CD4-positive, alpha-beta T cell (primary cell): ENCODE results near the gene NAB2. TPM values are rescaled to one million over a fixed set of nuclear protein-coding genes. Genes with fewer than 3 reads are reported as not detected.

Experiments
- ATAC-seq: fragments of 200-7000 bp; cut with Tn5 transposase; one replicate; pipeline ENCODE4 v1.10.0; 2022; ENCODE audit warnings: mild to moderate bottlenecking; ENCODE audit not compliant: poor library complexity
- CTCF ChIA-PET: fragments of 350-600 bp; sonication (Branson Sonifier 250); formaldehyde crosslinking; loops from one replicate; lab custom pipeline; 2021; ENCODE audit warnings: antibody characterized with exemption, inconsistent platforms; lab: Charles Lee
- POLR2A ChIA-PET: fragments of 350-600 bp; sonication (Branson Sonifier 250); formaldehyde crosslinking; loops from one replicate; lab custom pipeline; 2021; ENCODE audit warnings: antibody characterized with exemption, inconsistent platforms; lab: Charles Lee
- DNase-seq, 14 experiments: peaks; one replicate each; pipeline ENCODE4 v3.0.0-alpha.2; 2013 to 2020; ENCODE audit warnings: mixed read lengths in 2 of 14
- H3K27ac ChIP-seq, 2 donors: one replicate each; pipeline versions ENCODE4 v1.5.1 to v1.7.0; 2013; ENCODE audit warnings: low read length in 2 of 2, low read depth in 1 of 2, mild to moderate bottlenecking in 1 of 2
- H3K27me3 ChIP-seq, 2 experiments: 1 replicate in 1 of 2; 2 replicates in 1 of 2; pipeline versions ENCODE4 v1.6.1 to v1.7.0; 2013; ENCODE audit warnings: low read length in 2 of 2, control low read depth in 1 of 2, mild to moderate bottlenecking in 1 of 2, moderate library complexity in 1 of 2; ENCODE audit not compliant: insufficient read depth in 2 of 2, control insufficient read depth in 1 of 2
- H3K36me3 ChIP-seq: one replicate; pipeline ENCODE4 v1.6.1; 2013; ENCODE audit warnings: low read length, control low read depth; ENCODE audit not compliant: insufficient read depth
- H3K4me1 ChIP-seq: one replicate; pipeline ENCODE4 v1.6.1; 2013; ENCODE audit warnings: low read length, control low read depth; ENCODE audit not compliant: insufficient read depth
- H3K4me3 ChIP-seq: one replicate; pipeline ENCODE4 v1.5.1; 2013; ENCODE audit warnings: mild to moderate bottlenecking, low read length, moderate library complexity
- H3K9me3 ChIP-seq, 2 experiments: 1 replicate in 1 of 2; 2 replicates in 1 of 2; pipeline versions ENCODE4 v1.6.1 to v1.7.0; 2013; ENCODE audit warnings: low read length in 2 of 2, mild to moderate bottlenecking in 2 of 2, control low read depth in 1 of 2, moderate library complexity in 1 of 2; ENCODE audit not compliant: control insufficient read depth in 1 of 2, insufficient read depth in 1 of 2
- H3K27ac Mint-ChIP-seq: one replicate; pipeline ENCODE4 v1.8.0; 2020; ENCODE audit warnings: mixed read lengths
- H3K27me3 Mint-ChIP-seq: one replicate; pipeline ENCODE4 v1.8.0; 2021; ENCODE audit warnings: mixed read lengths
- H3K36me3 Mint-ChIP-seq: one replicate; pipeline ENCODE4 v1.8.0; 2021; ENCODE audit warnings: low read depth, mixed read lengths
- H3K4me1 Mint-ChIP-seq: one replicate; pipeline ENCODE4 v1.8.0; 2021; ENCODE audit warnings: low read depth, mixed read lengths
- H3K4me3 Mint-ChIP-seq: one replicate; pipeline ENCODE4 v1.8.0; 2020; ENCODE audit warnings: mild to moderate bottlenecking, mixed read lengths
- H3K9me3 Mint-ChIP-seq: one replicate; pipeline ENCODE4 v1.8.0; 2020; ENCODE audit warnings: mixed read lengths
- CTCF ChIP-seq: fragments of 200-600 bp; IDR thresholded peaks from one replicate; pipeline ENCODE4 v1.8.0; 2022; ENCODE audit warnings: antibody characterized with exemption, mild to moderate bottlenecking
- intact Hi-C, 2 experiments: fragments of 100-400 bp; cut with DNase I in 1 of 2; cut with micrococcal nuclease in 1 of 2; formaldehyde crosslinking; loops; one replicate each; pipeline versions ENCODE4 v1.15.1 to v1.9.0; 2023 to 2025; cut with DNase I, micrococcal nuclease
- total RNA-seq, 174 experiments: library from RNA in 2 of 174; stranded (reverse) in 2 of 174; gene quantifications; one replicate each; pipeline ENCODE4 v1.2.3 and lab custom pipeline; 2021 to 2026

The NAB2 gene
- total RNA-seq, 2 experiments from 2014 or later = 4.8 to 6.1 TPM

GRCh38 chr12:57138526-57139272 lies 49.8 kb downstream of the NAB2 start:
- no peak for TF ChIP-seq CTCF
- no peaks in the 10 kb centered on the region for H3K36me3 Mint-ChIP-seq
- Histone ChIP-seq H3K36me3 (peaks cover 2% of the 10 kb centered on the region), H3K4me1 (peaks cover 5% of the 10 kb centered on the region), H3K4me3 (no peak overlapping the region), H3K27ac (no peak overlapping the region), H3K9me3 (no peaks in the 10 kb centered on the region), H3K27me3 (no peaks in the 10 kb centered on the region)
- no peak overlapping the region for H3K27ac Mint-ChIP-seq
- CTCF ChIA-PET = no interaction called here
- ATAC-seq (no peak), DNase-seq (no peak)
- H3K4me3 Mint-ChIP-seq = no peak overlapping the region
- H3K9me3 Mint-ChIP-seq = no peaks in the 10 kb centered on the region
- H3K4me1 Mint-ChIP-seq = peaks cover 6% of the 10 kb centered on the region
- H3K27me3 Mint-ChIP-seq = no peaks in the 10 kb centered on the region
- intact Hi-C loops = no loop called here
- POLR2A ChIA-PET = no interaction called here

DNA sequence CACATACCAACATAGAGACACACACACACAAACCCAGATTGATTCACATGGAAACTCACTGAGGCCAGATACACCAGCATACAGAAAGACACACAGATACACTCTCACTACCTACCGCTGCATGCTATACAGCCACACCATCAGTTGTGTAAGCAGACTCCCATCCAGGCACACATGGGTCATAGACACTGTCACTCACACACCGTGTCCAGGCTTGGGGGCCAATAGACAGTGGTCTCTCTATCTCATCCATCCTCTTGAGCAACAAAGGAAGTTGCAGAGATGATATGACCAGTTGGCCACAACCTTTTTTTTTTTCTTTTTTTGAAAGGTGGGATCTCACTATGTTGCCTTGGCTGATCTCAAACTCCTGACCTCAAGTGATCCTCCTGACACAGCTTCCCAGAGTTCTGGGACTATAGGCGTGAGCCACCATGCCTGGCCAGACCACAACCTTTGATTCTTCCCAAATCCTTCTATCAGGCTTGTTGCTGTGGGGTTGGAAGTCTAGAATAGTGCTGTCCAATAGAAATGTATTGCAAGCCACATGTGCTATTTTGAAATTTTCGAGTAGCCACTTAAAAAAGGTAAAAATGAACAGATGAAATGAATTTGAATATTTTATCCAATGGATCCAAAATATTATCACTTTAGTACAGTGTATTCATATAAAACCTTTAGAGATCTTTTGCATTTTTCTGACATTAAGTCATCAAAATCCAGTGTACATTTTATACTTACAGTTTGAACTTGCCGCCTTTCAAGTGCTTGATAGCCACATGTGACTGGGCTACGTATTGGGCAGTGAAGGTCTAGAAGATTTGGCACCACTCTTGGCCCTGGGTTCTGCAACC lies 51.1 kb downstream of the NAB2 start:
- ChIA-PET POLR2A (no interaction called here), CTCF (no interaction called here)
- no peaks in the 10 kb centered on the region for H3K9me3 ChIP-seq
- H3K4me1 ChIP-seq = peaks cover 5% of the 10 kb centered on the region
- Mint-ChIP-seq H3K27ac (no peak overlapping the region), H3K4me1 (peaks cover 6% of the 10 kb centered on the region), H3K27me3 (no peaks in the 10 kb centered on the region), H3K9me3 (no peaks in the 10 kb centered on the region), H3K4me3 (no peak overlapping the region), H3K36me3 (no peaks in the 10 kb centered on the region)
- H3K27me3 ChIP-seq = no peaks in the 10 kb centered on the region
- intact Hi-C loops = no loop called here
- DNase-seq (no peak), ATAC-seq (no peak)
- no peak overlapping the region for H3K4me3 ChIP-seq
- H3K36me3 ChIP-seq = peaks cover 2% of the 10 kb centered on the region
- no peak overlapping the region for H3K27ac ChIP-seq
- no peak for TF ChIP-seq CTCF

DNA sequence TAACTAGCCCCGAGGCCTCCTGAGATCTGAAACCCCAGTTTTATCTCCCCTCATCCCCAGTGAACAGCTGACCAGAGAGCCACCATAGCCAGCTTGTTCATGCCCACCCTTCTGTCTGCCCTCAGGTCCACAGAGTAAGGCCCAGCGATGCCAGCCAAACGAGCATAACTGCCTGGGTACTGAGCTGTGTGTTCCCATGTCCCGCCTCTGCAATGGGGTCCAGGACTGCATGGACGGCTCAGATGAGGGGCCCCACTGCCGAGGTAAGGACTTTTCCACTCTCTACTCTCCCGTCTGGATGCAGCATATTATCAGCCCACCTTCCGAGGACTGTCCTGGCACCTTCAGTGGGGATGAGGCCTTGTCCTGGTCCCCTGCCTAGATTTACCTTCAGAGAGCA lies 52.3 kb downstream of the NAB2 start:
- intact Hi-C loops = no loop called here
- CTCF ChIA-PET = no interaction called here
- Mint-ChIP-seq H3K9me3 (no peaks in the 10 kb centered on the region), H3K27me3 (no peaks in the 10 kb centered on the region), H3K27ac (no peak overlapping the region), H3K4me1 (peaks cover 6% of the 10 kb centered on the region), H3K36me3 (no peaks in the 10 kb centered on the region), H3K4me3 (no peak overlapping the region)
- no peak for DNase-seq
- H3K36me3 ChIP-seq = peaks cover 2% of the 10 kb centered on the region
- H3K27me3 ChIP-seq = no peaks in the 10 kb centered on the region
- no peaks in the 10 kb centered on the region for H3K9me3 ChIP-seq
- no peak overlapping the region for H3K27ac ChIP-seq
- no peak overlapping the region for H3K4me3 ChIP-seq
- TF ChIP-seq CTCF = no peak
- no peak for ATAC-seq
- POLR2A ChIA-PET = interaction anchor here (0.6 kb wide), 1 partner anchor 168 kb away, joined by 3 read pairs; no protein-coding TSS in a partner anchor
- peaks cover 5% of the 10 kb centered on the region for H3K4me1 ChIP-seq
